Stimulated activated CD8-positive, alpha-beta memory T cell treated with anti-CD3 and anti-CD28 coated beads, Interleukin-2, amount 100 ng/mL, for 48 hours (primary cell): ENCODE data around the gene FBN3.

Experiments
- DNase-seq, 2 donors: peaks; one replicate each; pipeline ENCODE4 v3.0.0-alpha.2; 2020; ENCODE audit warnings: low read depth in 2 of 2

The FBN3 gene

DNA sequence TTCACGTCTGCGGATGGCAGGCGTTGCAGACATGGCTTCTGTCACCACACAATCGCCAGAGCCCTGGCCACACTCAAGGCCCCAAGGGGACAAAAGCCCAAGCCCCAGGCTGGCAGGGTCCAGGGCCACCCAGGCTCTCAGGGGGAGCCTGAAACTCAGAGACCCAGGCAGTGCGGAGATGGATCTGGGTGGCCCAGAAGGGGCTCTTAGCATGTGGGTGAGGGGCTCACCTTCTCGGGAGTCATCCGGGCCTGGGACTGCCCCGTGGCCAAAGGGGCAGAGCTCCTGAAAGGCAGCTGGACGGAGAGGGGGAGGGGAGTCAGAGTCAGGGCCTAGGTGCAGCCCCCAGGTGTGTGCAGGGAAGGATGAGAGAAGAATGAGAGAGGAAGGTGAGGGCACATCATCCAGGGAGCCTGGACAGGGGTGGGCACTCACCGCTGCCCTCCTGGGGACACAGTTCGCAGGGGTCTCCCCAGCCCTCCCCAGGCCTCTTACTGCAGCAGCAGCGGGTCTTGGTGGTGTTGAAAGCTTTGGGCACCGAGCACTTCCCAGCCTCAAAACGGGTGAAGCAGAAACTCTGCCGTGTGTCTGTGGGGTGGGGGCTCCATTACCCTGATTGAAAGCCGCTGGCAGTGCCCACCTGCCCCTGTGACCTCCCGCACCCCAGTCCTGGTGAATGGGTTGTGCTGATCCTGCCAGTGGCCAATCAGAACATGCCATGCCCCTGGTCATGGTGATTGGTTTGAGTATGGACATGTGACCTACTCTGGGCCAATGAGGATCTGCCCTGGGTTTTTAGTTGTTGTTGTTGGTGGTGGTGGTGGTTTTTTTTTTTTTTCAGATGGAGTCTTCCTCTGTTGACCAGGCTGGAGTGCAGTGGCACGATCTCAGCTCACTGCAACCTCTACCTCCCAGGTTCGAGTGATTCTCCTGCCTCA lies 59.5 kb downstream of the FBN3 start:
- DNase-seq, result no peak

DNA sequence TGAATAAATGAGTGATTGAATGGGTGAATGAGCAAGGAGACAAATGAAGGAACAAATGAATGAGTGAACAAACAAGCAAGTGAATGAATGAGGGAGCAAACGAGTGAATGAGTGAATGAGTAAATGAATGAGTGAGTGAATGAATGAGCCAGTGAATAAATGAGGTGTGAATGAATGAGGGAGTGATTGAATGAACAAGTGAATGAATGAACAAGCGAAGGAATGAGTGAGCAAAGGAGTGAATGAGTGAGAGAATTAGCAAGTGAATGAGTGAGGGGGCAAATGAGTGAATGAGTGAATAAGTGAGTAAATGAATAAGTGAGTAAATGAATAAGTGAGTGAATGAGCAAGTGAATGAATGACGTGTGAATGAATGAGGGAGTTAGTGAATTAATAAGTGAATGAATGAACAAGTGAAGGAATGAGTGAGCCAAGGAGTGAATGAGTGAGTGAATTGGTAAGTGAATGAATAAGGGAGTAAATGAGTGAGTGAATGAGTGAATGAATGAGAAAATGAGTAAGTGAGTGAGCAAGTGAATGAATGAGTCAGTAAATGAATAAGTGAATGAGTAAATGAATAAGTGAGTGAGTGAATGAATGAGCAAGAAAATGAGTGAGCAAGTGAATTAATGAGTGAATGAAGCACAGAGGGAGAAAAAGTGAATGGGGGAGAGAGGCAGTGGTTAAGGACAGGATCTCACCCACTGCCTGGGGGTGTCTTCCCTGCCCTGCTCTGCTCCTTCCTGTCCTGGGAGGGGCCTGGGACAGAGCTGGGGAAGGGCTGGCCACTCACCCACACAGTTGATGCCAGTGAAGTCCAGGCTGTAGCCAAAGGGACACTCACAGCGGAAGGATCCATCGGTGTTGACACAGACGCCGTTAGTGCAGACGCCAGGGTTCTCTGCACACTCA lies 60.4 kb downstream of the FBN3 start:
- DNase-seq, result no peak

GRCh38 chr19:8087876-8088275 lies 61.5 kb downstream of the FBN3 start:
- no peak for DNase-seq

GRCh38 chr19:8086849-8087248 lies 62.5 kb downstream of the FBN3 start:
- no peak for DNase-seq

- no peak for DNase-seq
Observed at GRCh38 chr19:8085598-8086408, 63.6 kb downstream of the FBN3 start.

DNA sequence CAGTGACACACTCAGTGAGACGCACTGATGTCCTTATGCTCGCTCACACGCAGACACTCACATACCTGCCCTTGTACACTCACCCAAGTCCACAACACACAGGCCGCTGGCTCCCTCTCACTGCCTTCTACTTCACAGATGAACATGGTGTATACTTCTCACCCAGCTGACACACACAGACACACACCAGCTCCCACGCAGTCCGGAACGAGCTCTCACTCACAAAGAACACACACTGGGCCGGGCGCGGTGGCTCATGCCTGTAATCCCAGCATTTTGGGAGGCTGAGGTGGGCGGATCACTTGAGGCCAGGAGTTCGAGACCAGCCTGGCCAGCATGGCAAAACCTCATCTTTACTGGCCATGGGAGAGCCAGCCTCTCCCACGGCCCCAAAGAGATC lies 65.2 kb downstream of the FBN3 start:
- no peak for DNase-seq

GRCh38 chr19:8083141-8083540 lies 66.3 kb downstream of the FBN3 start:
- DNase-seq, result no peak

DNA sequence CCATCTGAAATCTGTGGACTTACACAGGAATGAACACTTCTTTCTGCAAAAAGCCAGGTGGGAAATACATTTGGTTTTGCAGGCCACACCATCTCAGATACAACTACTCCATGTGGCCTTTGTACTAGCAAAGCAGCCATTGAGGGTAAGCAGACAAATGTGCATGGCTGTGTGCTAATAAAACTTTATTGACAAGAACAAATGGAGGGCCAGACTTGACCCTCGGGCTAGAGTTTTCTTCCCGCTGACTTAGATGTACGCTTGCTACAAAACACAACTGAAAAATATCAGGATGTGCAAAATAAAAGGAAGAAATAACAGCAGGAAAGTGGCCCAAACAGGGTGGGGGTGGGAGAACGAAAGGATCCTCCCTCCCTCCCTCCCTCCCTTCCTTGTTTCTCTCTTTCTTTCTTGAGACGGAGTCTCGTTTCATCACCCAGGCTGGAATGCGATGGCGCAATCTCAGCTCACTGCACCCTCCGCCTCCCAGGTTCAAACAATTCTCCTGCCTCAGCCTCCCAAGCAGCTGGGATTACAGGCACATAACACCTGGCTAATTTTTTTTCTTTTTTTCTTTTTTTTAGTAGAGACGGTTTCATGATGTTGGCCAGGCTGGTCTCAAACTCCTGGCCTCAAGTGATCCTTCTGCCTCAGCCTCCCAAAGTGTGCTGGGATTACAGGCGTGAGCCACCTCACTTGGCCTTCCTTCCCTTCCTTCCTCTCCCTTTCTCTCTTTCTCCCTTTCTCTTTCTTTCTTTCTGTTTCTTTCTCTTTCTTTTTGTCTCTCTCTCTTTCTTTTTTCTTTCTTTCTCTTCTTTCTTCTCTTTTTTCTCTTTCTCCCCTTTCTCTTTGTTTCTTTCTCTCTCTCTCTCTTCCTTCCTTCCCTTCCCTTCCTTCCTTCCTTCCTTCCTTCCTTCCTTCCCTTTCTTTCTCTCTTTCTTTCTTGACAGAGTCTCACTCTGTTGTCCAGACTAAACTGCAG lies 67.5 kb downstream of the FBN3 start:
- no peak for DNase-seq

- no peak for DNase-seq
Observed at GRCh38 chr19:8080832-8081231, 68.6 kb downstream of the FBN3 start.

DNA sequence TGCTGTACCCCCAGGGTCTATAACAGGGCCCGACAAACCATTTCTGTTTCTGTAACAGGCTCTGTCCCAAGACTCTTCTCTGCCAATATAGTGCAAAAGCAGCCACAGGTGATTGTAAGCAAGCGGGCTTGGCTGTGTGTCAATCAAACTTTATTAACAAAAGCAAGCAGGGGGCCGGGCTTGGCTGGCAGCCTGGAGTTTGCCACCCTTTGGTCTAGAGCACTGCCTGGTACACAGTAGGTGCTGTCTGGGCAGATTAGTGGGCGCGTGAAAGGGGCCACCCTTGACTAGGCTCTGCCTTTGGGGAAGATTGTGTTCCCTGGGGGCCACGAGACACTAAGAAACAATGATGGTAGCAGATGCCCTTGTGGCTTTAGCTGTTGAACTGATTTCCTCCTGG lies 69.4 kb downstream of the FBN3 start:
- DNase-seq, result no peak

DNA sequence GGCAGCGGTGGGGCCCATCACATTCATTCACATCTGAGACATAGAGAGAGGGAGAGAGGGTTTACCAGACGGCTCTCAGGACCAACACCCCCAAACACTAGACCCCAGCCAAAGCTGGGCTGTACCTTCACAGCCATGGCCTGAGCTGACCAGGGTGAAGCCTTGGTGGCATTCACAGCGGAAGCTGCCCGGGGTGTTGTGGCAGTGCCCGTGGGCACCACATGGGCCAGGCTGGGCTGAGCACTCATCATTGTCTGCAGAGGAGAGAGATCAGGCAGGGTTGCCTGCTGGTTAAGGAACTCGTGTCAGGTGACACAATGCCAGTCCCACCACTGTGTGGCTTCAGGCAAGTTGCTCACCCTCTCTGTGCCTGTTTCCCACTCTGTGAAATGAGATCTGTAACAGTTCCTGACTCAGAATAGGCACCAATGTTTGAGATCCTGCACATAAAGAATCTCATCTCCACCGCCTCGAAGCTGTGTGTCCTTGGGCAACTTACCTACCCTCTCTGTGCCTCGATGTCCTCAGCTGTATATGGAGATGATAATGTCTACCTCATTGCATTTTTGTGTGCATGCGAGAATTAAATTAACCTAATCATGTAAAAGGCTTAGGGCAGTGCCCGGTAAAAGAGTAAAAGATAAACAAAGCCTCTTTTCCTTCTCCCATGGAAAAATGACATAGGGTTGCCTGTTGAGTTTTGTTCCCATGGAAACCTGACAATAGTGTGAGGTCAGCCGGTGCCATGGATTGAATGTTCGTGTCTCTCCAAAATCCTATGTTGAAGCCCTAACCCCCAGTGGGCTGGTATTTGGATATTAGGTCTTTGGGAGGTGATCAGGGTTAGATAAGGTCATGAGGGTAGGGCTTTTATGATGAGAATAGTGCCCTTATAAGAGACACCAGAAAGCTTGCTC lies 74.0 kb downstream of the FBN3 start:
- DNase-seq, result no peak

GRCh38 chr19:8074501-8074900 lies 74.9 kb downstream of the FBN3 start:
- DNase-seq, result no peak

GRCh38 chr19:8071912-8072311 lies 77.5 kb downstream of the FBN3 start:
- no peak for DNase-seq

DNA sequence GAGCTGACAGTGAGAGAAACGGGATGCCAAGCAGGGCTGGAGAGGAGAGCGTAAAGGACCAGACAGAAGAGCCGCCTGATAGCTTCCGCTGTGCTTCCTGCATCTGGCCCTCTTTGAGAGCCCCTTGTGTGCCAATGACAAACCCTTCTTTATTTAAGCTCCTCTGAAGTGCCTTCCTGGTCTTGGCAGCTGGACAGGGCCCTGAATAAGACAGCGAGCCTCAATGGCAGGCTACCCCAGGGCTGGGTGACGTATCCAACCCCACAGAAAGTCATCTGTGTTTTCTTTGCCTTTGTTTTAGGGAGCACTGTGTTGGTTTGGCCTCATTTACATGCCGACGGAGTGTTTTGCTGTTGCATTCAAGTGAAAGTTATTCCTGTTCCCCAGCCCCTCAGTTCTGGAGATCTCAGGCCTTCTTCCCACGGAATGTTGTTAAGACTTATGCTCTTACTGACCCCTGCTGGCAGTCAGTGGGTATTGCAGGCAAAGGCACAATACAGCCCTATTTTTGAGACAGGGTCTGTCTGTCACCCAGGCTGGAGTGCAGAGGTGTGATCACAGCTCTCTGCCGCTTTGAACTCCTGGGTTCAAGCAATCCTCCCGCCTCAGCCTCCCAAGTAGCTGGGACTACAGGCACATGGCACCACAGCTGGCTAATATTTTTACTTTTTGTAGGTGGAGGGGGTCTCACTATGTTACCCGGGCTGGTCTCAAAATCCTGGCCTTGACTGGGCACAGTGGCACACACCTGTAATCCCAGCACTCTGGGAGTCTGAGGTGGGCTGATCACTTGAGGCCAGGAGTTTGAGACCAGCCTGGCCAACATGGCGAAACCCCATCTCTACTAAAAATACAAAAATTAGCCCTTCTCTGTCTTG lies 80.1 kb downstream of the FBN3 start:
- DNase-seq, result no peak

DNA sequence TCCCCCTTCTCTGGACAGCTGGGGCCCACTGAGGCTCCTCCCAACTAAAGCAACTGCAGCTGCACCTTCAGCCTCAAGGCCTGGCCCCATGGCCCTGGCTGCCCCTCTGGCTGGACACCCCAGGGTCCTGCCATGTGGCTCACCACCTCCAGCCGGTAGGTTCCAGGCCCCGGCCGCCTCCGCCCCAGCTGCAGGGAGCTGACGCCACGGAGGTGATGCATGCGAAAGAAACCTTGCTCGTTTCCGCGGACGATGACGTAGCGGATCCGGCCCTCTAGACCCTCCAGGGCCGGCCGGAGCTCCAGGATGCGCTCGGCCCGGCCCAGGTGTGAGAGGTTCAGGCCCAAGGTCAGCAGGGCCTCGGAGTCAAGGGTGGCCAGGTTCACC lies 83.5 kb downstream of the FBN3 start:
- no peak for DNase-seq

DNA sequence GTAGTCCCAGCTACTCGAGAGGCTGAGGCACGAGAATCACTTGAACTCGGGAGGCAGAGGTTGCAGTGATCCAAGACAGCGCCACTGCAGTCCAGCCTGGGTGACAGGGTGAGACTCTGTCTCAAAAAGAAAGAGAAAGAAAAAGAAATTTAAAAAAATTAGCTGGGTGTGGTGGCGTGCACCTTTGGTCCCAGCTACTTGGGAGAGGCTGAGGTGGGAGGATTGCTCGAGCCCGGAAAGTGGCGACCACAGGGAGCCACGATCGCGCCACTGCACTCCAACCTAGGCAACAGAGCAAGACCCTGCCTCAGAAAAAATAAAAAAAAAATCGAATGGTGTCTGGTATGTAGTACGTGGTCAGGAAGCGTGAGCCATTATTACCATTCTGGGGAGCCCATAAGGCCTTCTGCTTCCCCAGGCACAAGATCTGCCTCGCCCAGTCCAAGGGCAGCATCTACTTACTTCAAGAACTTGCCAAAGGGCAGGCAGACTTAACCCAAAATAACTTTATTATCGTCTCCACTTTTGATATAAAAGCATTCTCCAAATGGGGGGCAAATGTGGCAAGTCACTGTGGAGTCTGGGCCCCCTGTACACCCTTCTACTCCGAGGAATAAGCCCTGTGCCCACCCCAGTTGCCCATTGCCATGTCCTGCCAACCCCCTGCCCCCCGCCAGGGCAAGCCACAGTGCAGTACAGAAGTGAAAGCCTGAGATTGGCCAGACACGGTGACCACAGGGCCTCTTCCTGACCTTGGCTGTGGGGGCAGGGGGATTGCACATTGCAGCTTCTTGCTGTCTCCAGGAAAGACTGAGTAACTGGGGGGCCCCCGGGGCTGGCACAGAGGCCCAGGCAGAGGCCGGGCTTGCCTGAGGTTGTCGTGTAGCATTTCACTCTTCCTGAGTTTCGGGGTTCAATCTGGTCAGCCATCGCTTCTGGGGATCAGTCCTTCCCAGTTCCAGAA lies 84.2 kb downstream of the FBN3 start:
- no peak for DNase-seq

- DNase-seq, result no peak
Observed at GRCh38 chr19:8057545-8058270, 91.7 kb downstream of the FBN3 start.
